Loucy (cell line): Measurements from ENCODE around the gene FAM181A.

ENCODE experiments used
- H2AFZ ChIP-seq: fragments of 200-600 bp; sonication (generic); 2 replicates; pipeline ENCODE4 v1.6.0; 2016; ENCODE audit warnings: antibody characterized with exemption, mild to moderate bottlenecking, low read length, moderate library complexity
- H3F3A ChIP-seq: fragments of 200-600 bp; 2 replicates; pipeline ENCODE4 v1.6.0; 2016; ENCODE audit warnings: antibody characterized with exemption, low read depth, mild to moderate bottlenecking
- H3K27me3 ChIP-seq: fragments of 200-600 bp; sonication (generic); 2 replicates; pipeline ENCODE4 v1.6.1; 2014; ENCODE audit warnings: low read length, mild to moderate bottlenecking; ENCODE audit not compliant: insufficient read depth, poor library complexity, severe bottlenecking
- H3K36me3 ChIP-seq: fragments of 200-600 bp; sonication (generic); 2 replicates; pipeline ENCODE4 v1.6.1; 2016; ENCODE audit warnings: low read length; ENCODE audit not compliant: insufficient read depth
- H3K4me1 ChIP-seq: fragments of 200-600 bp; sonication (generic); 2 replicates; pipeline ENCODE4 v1.5.1; 2014; ENCODE audit warnings: low read length, mild to moderate bottlenecking; ENCODE audit not compliant: insufficient read depth, poor library complexity, severe bottlenecking
- H3K4me2 ChIP-seq: fragments of 200-600 bp; sonication (generic); 2 replicates; pipeline ENCODE4 v1.6.0; 2014; ENCODE audit warnings: antibody characterized with exemption, low read length, low read depth, mild to moderate bottlenecking; ENCODE audit not compliant: poor library complexity, severe bottlenecking
- H3K4me3 ChIP-seq: fragments of 200-600 bp; sonication (generic); 2 replicates; pipeline ENCODE4 v1.5.1; 2014; ENCODE audit warnings: low read length, mild to moderate bottlenecking, mixed read lengths; ENCODE audit not compliant: poor library complexity, severe bottlenecking
- H3K79me2 ChIP-seq: fragments of 200-600 bp; sonication (generic); 2 replicates; pipeline ENCODE4 v1.6.1; 2014; ENCODE audit warnings: low read length; ENCODE audit not compliant: insufficient read depth
- H3K9ac ChIP-seq: fragments of 200-600 bp; sonication (generic); 2 replicates; pipeline ENCODE4 v1.6.0; 2014; ENCODE audit warnings: mild to moderate bottlenecking, low read depth, low read length, moderate library complexity; ENCODE audit not compliant: poor library complexity, severe bottlenecking
- H3K9me2 ChIP-seq: fragments of 200-600 bp; sonication (generic); replicated peaks from 2 replicates; pipeline ENCODE4 v1.6.1; 2016; ENCODE audit warnings: low read depth, low read length, mixed read lengths
- H3K9me3 ChIP-seq: fragments of 200-600 bp; sonication (generic); 2 replicates; pipeline ENCODE4 v1.6.1; 2014; ENCODE audit warnings: mild to moderate bottlenecking, antibody characterized with exemption, low read length, low read depth; ENCODE audit not compliant: insufficient read depth
- H4K20me1 ChIP-seq: fragments of 200-600 bp; sonication (generic); 2 replicates; pipeline ENCODE4 v1.6.0; 2014; ENCODE audit warnings: antibody characterized with exemption, low read length, mild to moderate bottlenecking; ENCODE audit not compliant: insufficient read depth, poor library complexity, severe bottlenecking
- EZH2phosphoT487 ChIP-seq: fragments of 200-600 bp; IDR thresholded peaks from 2 replicates; pipeline ENCODE4 v1.6.1; 2018; ENCODE audit warnings: antibody characterized with exemption, mild to moderate bottlenecking, moderate library complexity, borderline replicate concordance
- TF ChIP-seq, protein P1 (sequence below): fragments of 200-600 bp; sonication (generic); conservative IDR thresholded peaks from 2 replicates; pipeline ENCODE4 v1.5.1; 2014; ENCODE audit warnings: mild to moderate bottlenecking, antibody characterized with exemption, low read length

The FAM181A gene

DNA sequence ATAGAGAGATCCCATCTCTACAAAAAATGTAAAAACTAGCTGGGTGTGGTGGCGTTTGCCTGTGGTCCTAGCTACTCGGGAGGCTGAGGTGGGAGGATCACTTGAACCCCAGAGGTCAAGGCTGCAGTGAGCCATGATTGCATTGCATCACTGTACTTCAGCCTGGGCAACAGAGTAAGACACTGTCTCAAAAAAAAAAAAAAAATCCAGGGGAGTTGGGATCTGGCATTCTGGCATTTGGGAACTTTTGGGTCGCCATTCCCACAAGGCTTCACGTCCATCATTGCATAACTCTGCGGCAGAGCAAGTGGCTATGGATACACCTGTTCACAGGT, 34.7 kb upstream of the FAM181A start:
- peak overlapping the region; percentile 84; the same call in 1 of the 2 replicates for H2AFZ ChIP-seq
- H3K4me2 ChIP-seq = no peak overlapping the region
- no peak overlapping the region for H3K4me3 ChIP-seq
- no peak overlapping the region for H3K9ac ChIP-seq
- no peaks in the 10 kb centered on the region for H3K79me2 ChIP-seq
- no peaks in the 10 kb centered on the region for H3K4me1 ChIP-seq
- no peaks in the 10 kb centered on the region for H3K9me2 ChIP-seq
- no peaks in the 10 kb centered on the region for H3K27me3 ChIP-seq
- H4K20me1 ChIP-seq = no peaks in the 10 kb centered on the region
- H3K36me3 ChIP-seq = no peaks in the 10 kb centered on the region
- TF ChIP-seq, protein P1, sequence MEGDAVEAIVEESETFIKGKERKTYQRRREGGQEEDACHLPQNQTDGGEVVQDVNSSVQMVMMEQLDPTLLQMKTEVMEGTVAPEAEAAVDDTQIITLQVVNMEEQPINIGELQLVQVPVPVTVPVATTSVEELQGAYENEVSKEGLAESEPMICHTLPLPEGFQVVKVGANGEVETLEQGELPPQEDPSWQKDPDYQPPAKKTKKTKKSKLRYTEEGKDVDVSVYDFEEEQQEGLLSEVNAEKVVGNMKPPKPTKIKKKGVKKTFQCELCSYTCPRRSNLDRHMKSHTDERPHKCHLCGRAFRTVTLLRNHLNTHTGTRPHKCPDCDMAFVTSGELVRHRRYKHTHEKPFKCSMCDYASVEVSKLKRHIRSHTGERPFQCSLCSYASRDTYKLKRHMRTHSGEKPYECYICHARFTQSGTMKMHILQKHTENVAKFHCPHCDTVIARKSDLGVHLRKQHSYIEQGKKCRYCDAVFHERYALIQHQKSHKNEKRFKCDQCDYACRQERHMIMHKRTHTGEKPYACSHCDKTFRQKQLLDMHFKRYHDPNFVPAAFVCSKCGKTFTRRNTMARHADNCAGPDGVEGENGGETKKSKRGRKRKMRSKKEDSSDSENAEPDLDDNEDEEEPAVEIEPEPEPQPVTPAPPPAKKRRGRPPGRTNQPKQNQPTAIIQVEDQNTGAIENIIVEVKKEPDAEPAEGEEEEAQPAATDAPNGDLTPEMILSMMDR = no peak
- TF ChIP-seq EZH2phosphoT487 = no peak
- H3F3A ChIP-seq = no peaks in the 10 kb centered on the region
- H3K9me3 ChIP-seq = no peaks in the 10 kb centered on the region

DNA sequence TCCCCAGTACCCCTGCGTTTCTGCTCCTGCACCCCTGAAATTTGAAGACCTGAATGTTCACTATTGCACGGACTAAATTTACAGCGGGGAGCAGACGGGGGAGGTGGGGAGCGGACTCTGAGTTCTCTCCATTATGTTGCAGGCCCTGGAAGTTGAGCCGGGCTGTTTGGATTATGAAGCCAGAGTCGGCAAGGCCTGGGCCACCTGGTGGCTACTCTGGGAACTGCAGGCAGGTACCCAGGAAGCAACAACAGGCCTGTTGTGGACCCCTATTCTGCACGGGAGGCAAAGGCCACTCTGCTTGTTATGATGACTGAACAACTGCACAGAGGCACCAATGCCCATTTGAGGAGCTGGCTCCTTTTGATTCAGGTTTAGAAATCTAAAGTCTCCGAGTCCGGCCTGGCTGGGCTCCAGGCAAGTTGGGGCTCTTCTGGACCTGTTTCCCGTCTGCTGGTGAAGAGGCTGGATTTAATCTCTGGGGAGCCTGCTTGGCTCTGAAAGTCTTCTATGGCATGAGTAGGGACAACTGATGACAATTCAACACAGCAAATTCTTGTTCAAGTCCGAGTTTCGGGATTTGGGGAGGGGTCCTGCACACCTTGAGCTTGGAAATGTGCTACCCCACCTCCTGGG, 34.1 kb upstream of the FAM181A start:
- H2AFZ ChIP-seq = peak overlapping the region; percentile 84; the same call in 1 of the 2 replicates
- no peaks in the 10 kb centered on the region for H4K20me1 ChIP-seq
- H3K9me2 ChIP-seq = no peaks in the 10 kb centered on the region
- TF ChIP-seq EZH2phosphoT487 = no peak
- TF ChIP-seq, protein P1 = peak; percentile 97
- no peaks in the 10 kb centered on the region for H3K36me3 ChIP-seq
- H3K9ac ChIP-seq = no peak overlapping the region
- H3K79me2 ChIP-seq = no peaks in the 10 kb centered on the region
- H3F3A ChIP-seq = no peaks in the 10 kb centered on the region
- no peaks in the 10 kb centered on the region for H3K4me1 ChIP-seq
- H3K4me3 ChIP-seq = no peak overlapping the region
- no peak overlapping the region for H3K4me2 ChIP-seq
- no peaks in the 10 kb centered on the region for H3K27me3 ChIP-seq
- H3K9me3 ChIP-seq = no peaks in the 10 kb centered on the region

GRCh38 chr14:93893661-93894261, 33.4 kb upstream of the FAM181A start:
- Histone ChIP-seq H3K9ac (no peak overlapping the region), H3K79me2 (no peaks in the 10 kb centered on the region), H3K36me3 (no peaks in the 10 kb centered on the region), H3K27me3 (no peaks in the 10 kb centered on the region), H3K4me2 (no peak overlapping the region), H3F3A (no peaks in the 10 kb centered on the region), H3K9me2 (no peaks in the 10 kb centered on the region), H2AFZ (no peak overlapping the region), H3K4me1 (no peaks in the 10 kb centered on the region), H3K4me3 (no peak overlapping the region), H4K20me1 (no peaks in the 10 kb centered on the region), H3K9me3 (no peaks in the 10 kb centered on the region)
- TF ChIP-seq EZH2phosphoT487 = no peak
- TF ChIP-seq, protein P1 = no peak
